Ammon's horn (tissue), 1 donor: ENCODE results near the gene MYBPC2.

ENCODE experiments used
- DNase-seq: peaks from one replicate; pipeline ENCODE4 v3.0.0-alpha.2; 2016; ENCODE audit warnings: low spot score

Gene MYBPC2

GRCh38 chr19:50410109-50410508 lies 22.6 kb upstream of the MYBPC2 start:
- DNase-seq = no peak

DNA sequence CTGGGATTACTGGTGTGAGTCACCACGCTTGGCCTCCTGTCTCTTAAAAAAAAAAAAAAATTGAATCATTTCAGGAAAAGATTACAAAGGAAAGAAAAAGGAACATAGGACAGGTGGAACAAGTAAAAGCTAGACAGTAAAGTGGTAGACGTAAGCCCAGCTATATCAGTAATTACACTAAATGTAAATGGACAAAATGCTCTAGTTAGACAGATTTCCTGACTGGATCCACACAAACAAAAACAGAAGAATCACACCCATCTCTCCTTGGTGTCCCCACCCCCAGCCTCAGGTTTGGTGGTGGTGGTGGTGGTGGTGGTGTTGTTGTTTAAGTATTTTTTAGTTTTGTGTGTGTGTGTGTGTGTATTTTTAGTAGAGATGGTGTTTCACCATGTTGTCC lies 20.3 kb upstream of the MYBPC2 start:
- no peak for DNase-seq

DNA sequence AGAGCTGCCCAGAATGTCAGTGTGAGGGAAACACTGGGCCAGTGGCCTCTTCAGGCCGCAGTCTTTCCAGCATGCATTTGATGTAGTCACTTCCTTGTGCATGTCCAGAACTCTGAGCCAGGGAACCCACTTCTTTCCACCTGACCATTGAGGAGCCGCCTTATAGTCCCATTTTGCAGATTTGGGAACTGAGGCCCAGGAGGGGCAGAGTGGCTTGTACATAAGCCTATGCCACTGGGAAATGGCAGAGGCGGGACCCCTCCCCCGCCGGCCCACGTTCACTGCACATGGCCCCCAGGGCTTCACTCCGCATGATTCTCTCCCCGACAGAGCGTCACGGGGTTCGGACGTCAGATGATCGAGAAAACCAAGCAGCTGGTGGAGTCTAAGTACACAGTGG lies 19.6 kb upstream of the MYBPC2 start:
- no peak for DNase-seq

DNA sequence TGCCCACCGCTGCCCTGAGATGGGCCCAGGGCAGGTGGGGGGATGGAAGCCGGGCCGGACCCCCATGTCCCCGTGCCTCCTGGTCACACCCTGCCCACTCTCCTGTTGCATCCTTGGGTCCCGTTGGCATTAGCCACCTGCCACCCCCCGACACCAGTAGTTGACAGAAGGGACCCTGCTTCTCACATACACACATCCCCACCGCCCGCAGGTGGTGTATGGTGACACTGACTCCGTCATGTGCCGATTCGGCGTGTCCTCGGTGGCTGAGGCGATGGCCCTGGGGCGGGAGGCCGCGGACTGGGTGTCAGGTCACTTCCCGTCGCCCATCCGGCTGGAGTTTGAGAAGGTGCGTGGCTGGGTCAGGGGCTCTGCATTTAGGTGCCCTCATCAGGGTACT lies 19.2 kb upstream of the MYBPC2 start:
- no peak for DNase-seq

- peak; percentile 63 for DNase-seq
These were observed 17.6 kb upstream of the MYBPC2 start for GRCh38 chr19:50414864-50415660.

DNA sequence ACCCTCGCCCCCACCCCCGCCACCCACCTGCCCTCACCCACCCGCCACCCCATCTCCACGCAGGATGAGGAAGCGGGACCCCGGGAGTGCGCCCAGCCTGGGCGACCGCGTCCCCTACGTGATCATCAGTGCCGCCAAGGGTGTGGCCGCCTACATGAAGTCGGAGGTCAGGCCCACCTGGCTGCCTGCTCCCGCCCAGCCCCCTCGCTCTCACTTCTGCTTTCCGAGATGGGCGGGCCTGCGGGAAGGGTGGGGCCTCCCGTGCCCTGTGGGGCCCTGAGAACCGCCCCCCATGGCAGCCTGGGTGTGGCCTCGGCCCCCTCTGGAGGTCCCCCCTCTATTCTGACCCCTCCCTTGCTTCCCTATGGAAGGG lies 17.0 kb upstream of the MYBPC2 start:
- DNase-seq = no peak

DNA sequence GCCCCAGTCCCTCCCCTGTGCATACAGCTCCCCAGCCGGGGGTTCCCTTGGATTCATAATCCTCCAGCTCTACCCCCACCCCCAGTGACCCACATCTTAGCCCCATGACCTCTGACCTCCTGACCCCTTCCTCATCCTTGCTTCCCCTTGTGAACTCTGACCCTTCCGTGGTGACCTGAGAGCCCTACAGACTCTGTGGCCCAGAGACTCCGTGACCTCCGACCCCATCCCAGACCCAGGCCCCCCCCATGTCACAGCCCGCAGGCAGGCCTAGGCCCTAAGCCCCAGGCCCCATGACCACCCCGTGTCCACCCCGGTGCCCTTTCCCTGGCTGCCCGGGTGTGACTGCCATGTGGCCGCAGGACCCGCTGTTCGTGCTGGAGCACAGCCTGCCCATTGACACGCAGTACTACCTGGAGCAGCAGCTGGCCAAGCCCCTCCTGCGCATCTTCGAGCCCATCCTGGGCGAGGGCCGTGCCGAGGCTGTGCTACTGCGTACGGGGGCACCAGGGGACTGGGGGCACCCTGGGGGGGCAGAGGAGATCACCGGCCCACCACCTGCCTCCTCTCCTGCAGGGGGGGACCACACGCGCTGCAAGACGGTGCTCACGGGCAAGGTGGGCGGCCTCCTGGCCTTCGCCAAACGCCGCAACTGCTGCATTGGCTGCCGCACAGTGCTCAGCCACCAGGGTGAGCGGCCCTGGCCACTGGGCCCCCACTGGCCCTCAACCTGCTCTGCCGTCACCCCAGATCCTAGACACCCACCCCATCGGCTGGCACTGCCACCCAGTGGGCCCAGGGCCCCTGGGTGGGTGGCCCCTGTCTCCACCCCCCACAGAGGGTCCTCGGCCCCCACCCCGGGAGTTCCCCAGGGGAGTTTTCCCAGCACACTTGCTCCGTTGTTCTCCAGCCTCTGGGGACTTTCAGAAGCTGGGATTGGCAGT lies 16.4 kb upstream of the MYBPC2 start:
- no peak for DNase-seq

DNA sequence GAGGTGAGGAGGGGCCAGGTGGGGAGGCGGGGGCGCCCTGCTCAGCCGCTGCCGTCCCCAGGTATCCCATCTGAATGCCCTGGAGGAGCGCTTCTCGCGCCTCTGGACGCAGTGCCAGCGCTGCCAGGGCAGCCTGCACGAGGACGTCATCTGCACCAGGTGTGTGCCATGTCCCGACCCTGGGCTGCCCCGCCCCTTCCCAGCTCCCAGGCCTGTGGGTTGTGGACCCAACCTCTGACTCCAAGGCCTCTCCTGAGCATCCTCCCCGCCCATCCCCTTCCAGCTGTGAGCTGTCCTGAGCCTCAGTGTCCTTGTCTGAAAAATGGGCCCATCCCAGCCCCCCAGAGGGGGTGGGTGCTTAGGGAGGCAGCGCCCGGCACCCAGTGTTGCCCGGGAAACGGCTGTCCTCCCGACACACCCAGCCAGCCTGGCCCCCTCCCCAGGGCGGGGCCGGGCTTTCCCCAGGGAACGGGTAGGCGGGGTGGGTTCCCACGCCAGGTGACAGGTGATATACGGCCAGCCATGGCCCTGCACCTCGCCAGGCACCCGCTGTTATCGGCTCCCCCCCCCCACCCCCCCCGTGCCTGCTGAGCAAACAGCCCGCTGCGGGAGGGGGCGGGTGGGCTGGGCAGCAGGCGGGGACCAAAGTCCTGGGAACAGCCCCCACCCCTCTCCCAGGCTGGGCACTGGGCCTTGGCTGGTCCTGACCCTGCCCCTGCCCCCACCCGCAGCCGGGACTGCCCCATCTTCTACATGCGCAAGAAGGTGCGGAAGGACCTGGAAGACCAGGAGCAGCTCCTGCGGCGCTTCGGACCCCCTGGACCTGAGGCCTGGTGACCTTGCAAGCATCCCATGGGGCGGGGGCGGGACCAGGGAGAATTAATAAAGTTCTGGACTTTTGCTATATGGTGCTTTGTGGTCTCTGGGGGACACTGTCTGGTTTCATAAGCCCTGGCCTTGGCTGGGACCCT lies 15.3 kb upstream of the MYBPC2 start:
- DNase-seq = no peak

DNA sequence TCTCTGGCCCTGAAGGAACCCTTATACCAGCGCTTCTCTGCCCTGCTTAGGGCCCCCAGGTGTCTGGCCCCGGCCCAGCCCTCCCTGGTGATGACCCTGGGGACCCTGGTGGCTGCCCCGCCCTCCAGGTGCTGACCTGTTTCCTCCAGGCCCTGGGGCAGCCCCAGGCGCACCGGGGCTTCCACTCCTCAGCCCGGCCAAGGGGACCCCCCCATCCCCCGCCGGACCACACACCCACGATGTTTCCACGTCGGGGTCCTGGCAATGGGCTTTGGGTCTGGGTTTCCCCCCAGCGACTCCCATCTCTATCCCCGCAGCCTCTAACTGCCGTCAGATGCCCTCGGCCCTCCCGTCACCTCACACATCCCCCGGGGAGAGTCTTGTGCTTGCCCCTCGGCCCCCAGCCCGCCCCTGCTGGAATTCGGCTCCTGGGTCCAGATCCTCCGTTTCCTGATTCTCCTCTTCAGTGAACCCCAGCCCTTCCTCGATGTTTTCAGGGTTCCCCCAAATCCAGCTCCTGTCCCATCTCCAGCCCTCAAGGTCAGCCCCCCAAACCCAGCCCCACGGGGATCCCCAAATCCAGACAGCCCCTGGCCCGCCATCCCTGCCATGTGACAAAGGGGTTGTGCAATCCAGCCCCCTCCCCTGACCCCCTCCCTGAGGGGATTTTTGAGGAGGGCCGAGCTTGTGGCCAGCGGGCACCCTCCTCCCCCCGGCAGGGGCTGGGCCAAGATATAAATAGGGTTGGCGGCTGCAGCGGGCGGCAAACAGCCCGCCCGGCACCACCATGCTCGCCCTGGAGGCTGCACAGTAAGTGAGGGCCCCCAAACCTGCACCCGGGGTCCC lies 14.3 kb upstream of the MYBPC2 start, which contains the start of gene SPIB:
SPIB (plus strand) TSS at position 763 of the 846 bp plus-strand sequence; CDS start at position 788, 25 bp downstream.
- DNase-seq = no peak

- DNase-seq = no peak
These were observed 13.6 kb upstream of the MYBPC2 start for GRCh38 chr19:50419022-50419579.

DNA sequence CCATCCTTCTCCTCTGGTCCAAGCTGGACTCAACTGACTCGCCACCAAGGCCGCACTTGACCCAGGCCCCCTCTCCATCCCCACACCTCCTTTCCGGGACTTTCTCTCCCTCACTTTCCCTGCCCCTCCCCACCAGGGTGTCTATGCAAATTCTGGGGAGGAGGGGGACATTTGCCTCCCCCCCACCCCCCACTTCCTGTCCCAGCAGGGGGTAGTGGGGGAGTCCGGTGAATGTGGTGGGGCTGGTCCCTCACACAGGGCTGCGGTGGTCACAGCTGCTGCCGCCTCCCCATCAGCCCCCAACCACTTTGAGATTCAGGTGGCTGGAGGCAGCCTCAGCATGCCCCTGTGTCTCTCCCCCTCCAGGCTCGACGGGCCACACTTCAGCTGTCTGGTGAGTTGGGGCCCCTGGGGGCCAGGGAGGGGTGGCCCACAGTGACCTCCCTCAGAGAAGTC lies 13.1 kb upstream of the MYBPC2 start:
- no peak for DNase-seq

GRCh38 chr19:50420127-50420526 lies 12.6 kb upstream of the MYBPC2 start:
- DNase-seq = no peak

GRCh38 chr19:50420808-50421207 lies 11.9 kb upstream of the MYBPC2 start:
- no peak for DNase-seq

DNA sequence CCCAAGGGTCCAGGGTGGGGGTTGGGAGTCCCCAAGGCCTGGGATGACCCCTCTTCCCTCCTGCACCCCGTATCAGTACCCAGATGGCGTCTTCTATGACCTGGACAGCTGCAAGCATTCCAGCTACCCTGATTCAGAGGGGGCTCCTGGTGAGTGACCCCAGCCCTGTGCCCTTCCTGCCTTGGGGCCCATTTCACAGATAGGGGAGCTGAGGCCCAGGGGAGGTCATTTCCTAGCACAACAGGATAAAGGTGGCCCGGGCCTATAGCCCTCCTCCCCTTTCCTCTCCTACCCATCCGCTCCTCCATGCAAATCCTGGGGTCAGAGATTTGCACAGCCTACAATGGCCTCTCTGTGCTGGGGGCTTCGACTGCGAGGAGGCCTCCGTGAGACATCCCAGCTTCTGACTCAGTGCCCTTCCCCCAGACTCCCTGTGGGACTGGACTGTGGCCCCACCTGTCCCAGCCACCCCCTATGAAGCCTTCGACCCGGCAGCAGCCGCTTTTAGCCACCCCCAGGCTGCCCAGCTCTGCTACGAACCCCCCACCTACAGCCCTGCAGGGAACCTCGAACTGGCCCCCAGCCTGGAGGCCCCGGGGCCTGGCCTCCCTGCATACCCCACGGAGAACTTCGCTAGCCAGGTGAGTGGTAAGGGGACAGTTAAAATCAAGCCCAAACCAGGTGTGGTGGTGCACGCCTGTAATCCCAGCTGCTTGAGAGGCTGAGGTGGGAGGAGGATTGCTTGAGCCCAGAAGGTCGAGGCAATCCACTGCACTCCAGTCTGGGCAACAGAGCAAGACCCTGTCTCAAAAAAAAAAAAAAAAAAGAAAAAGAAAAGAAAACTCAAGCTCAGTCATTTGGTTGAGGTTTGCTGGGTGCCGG lies 10.1 kb upstream of the MYBPC2 start:
- no peak for DNase-seq

DNA sequence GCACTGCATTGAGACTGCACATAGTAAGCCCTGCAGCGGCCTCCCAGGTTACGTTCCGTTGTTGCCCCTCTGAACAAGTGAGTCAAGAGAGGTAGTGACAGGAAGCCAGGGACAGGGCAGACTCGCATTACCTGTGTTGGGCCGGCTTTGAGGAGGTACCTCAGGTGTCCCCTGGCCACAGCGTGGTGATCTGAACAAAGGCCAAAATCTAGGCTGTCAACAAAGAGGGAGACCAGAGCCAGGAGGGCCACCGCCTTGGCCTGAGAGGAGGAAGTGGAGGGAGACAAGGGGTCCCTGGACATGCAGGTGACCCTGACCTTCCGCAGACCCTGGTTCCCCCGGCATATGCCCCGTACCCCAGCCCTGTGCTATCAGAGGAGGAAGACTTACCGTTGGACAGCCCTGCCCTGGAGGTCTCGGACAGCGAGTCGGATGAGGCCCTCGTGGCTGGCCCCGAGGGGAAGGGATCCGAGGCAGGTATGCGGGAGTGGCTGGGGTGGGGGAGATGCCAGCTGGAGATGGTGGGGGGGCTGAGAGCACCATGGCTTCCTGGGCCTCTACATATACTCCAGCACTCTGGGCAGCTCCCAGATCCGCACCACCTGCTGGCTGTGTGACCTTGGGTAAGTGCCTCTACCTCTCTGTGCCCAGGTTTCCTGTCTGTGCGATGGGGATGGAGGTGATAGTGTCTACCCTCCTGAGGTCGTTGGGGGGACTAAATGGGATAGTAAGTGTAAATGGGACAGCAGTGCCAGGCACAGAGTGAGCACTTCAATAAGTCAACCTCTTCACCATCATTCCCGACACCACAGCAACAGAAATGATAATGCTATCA lies 9.2 kb upstream of the MYBPC2 start:
- no peak for DNase-seq

- DNase-seq = no peak
These were observed 7.1 kb upstream of the MYBPC2 start for GRCh38 chr19:50425581-50425980.

- DNase-seq = no peak
These were observed 5.3 kb upstream of the MYBPC2 start for GRCh38 chr19:50427318-50427925.

DNA sequence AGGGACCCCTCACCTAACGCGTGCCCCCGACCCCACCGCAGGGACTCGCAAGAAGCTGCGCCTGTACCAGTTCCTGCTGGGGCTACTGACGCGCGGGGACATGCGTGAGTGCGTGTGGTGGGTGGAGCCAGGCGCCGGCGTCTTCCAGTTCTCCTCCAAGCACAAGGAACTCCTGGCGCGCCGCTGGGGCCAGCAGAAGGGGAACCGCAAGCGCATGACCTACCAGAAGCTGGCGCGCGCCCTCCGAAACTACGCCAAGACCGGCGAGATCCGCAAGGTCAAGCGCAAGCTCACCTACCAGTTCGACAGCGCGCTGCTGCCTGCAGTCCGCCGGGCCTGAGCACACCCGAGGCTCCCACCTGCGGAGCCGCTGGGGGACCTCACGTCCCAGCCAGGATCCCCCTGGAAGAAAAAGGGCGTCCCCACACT lies 4.7 kb upstream of the MYBPC2 start:
- DNase-seq = peak; percentile 86
